T-helper 17 cell (primary cell): Measurements from ENCODE around the gene LY6G5B. TPM values are rescaled to one million over a fixed set of nuclear protein-coding genes. Genes with fewer than 3 reads are reported as not detected.

Source experiments
- ATAC-seq: fragments of 150-1000 bp; cut with Tn5 transposase; 2 replicates; pipeline ENCODE4 v1.10.0; 2021; ENCODE audit warnings: mild to moderate bottlenecking, moderate library complexity
- DNase-seq, 3 donors: peaks; one replicate each; pipeline versions ENCODE4 v3.0.0 to v3.0.0-alpha.2; 2020 to 2021
- H3K9me3 ChIP-seq: one replicate; pipeline ENCODE4 v1.7.0; 2013; ENCODE audit warnings: low read length, mild to moderate bottlenecking; ENCODE audit not compliant: control insufficient read depth, poor library complexity, severe bottlenecking
- H3K27ac Mint-ChIP-seq: one replicate; pipeline ENCODE4 v1.8.0; 2022; ENCODE audit warnings: mild to moderate bottlenecking, moderate library complexity, mixed read lengths
- H3K27me3 Mint-ChIP-seq: one replicate; pipeline ENCODE4 v1.8.0; 2022; ENCODE audit warnings: mixed read lengths
- H3K36me3 Mint-ChIP-seq: one replicate; pipeline ENCODE4 v1.8.0; 2022; ENCODE audit warnings: low read depth, mixed read lengths
- H3K4me1 Mint-ChIP-seq: one replicate; pipeline ENCODE4 v1.8.0; 2022; ENCODE audit warnings: mild to moderate bottlenecking, mixed read lengths
- H3K4me3 Mint-ChIP-seq: one replicate; pipeline ENCODE4 v1.8.0; 2022; ENCODE audit warnings: mild to moderate bottlenecking, moderate library complexity, mixed read lengths
- total RNA-seq, 4 donors: library from RNA in 2 of 4; stranded (reverse) in 2 of 4; gene quantifications; one replicate each; pipeline ENCODE4 v1.2.3 and lab custom pipeline; 2022 to 2026

The LY6G5B gene
- total RNA-seq, 2 donors from 2014 or later = 27.6 to 32.7 TPM

GRCh38 chr6:31710523-31711219, 40.9 kb downstream of the LY6G5B start:
- Mint-ChIP-seq H3K27ac (peak overlapping the region; percentile 63), H3K27me3 (peaks cover 10% of the 10 kb centered on the region), H3K4me1 (peaks cover 19% of the 10 kb centered on the region), H3K36me3 (no peaks in the 10 kb centered on the region), H3K4me3 (peak overlapping the region; percentile 77)
- no peaks in the 10 kb centered on the region for H3K9me3 ChIP-seq
- ATAC-seq (no peak), DNase-seq (no peak)

GRCh38 chr6:31711233-31711632, 41.5 kb downstream of the LY6G5B start:
- Mint-ChIP-seq H3K27ac (peak overlapping the region; percentile 63), H3K4me3 (no peak overlapping the region)
- ATAC-seq = no peak

GRCh38 chr6:31712296-31712695, 42.5 kb downstream of the LY6G5B start:
- H3K27ac Mint-ChIP-seq = no peak overlapping the region
- H3K27me3 Mint-ChIP-seq = peaks cover 10% of the 10 kb centered on the region
- DNase-seq (no peak), ATAC-seq (peak; percentile 64)
- H3K9me3 ChIP-seq = no peaks in the 10 kb centered on the region
- H3K4me1 Mint-ChIP-seq = peaks cover 19% of the 10 kb centered on the region
- no peak overlapping the region for H3K4me3 Mint-ChIP-seq
- H3K36me3 Mint-ChIP-seq = no peaks in the 10 kb centered on the region

More at GRCh38 chr6:31711233-31711632, 41.5 kb downstream of the LY6G5B start:
- H3K27me3 Mint-ChIP-seq = peaks cover 10% of the 10 kb centered on the region
- no peak for DNase-seq
- no peaks in the 10 kb centered on the region for H3K36me3 Mint-ChIP-seq
- peaks cover 19% of the 10 kb centered on the region for H3K4me1 Mint-ChIP-seq
- H3K9me3 ChIP-seq = no peaks in the 10 kb centered on the region

- Mint-ChIP-seq H3K4me1 (peaks cover 19% of the 10 kb centered on the region), H3K36me3 (no peaks in the 10 kb centered on the region), H3K27ac (no peak overlapping the region), H3K4me3 (no peak overlapping the region), H3K27me3 (peaks cover 10% of the 10 kb centered on the region)
- H3K9me3 ChIP-seq = no peaks in the 10 kb centered on the region
- no peak for DNase-seq
- ATAC-seq = no peak
Observed at GRCh38 chr6:31713465-31713864, 43.7 kb downstream of the LY6G5B start.

GRCh38 chr6:31713991-31714684, 44.4 kb downstream of the LY6G5B start:
- no peak for DNase-seq
- Mint-ChIP-seq H3K36me3 (no peaks in the 10 kb centered on the region), H3K4me1 (peaks cover 24% of the 10 kb centered on the region), H3K27me3 (peaks cover 10% of the 10 kb centered on the region), H3K4me3 (no peak overlapping the region), H3K27ac (no peak overlapping the region)
- ATAC-seq = no peak
- H3K9me3 ChIP-seq = no peaks in the 10 kb centered on the region

GRCh38 chr6:31715022-31715958, 45.5 kb downstream of the LY6G5B start, which contains the start of gene LY6G6D:
Gene LY6G6D, plus strand, starts transcription at chr6:31715348. Its CDS starts 8 bp downstream, at chr6:31715356.
- ATAC-seq (no peak), DNase-seq (no peak)
- Mint-ChIP-seq H3K36me3 (no peaks in the 10 kb centered on the region), H3K4me1 (peaks cover 25% of the 10 kb centered on the region), H3K27me3 (peaks cover 10% of the 10 kb centered on the region), H3K27ac (no peak within 1 kb of the TSS), H3K4me3 (no peak within 1 kb of the TSS)
- H3K9me3 ChIP-seq = no peaks in the 10 kb centered on the region

- Mint-ChIP-seq H3K4me1 (peaks cover 14% of the 10 kb centered on the region), H3K4me3 (no peak overlapping the region), H3K27ac (no peak overlapping the region), H3K27me3 (peaks cover 6% of the 10 kb centered on the region), H3K36me3 (peaks cover 3% of the 10 kb centered on the region)
- ATAC-seq (no peak), DNase-seq (no peak)
- H3K9me3 ChIP-seq = no peaks in the 10 kb centered on the region
Observed at GRCh38 chr6:31717499-31718222, 47.9 kb downstream of the LY6G5B start.

- DNase-seq (no peak), ATAC-seq (no peak)
- H3K4me1 Mint-ChIP-seq = peaks cover 12% of the 10 kb centered on the region
- H3K27me3 Mint-ChIP-seq = peaks cover under 1% of the 10 kb centered on the region
- peak overlapping the region; percentile 63 for H3K27ac Mint-ChIP-seq
- H3K36me3 Mint-ChIP-seq = peaks cover 3% of the 10 kb centered on the region
- H3K4me3 Mint-ChIP-seq = no peak overlapping the region
- H3K9me3 ChIP-seq = no peaks in the 10 kb centered on the region
Observed at GRCh38 chr6:31718265-31718664, 48.5 kb downstream of the LY6G5B start.

- ATAC-seq (no peak), DNase-seq (no peak)
- Mint-ChIP-seq H3K27me3 (no peaks in the 10 kb centered on the region), H3K4me1 (peaks cover 13% of the 10 kb centered on the region), H3K36me3 (peaks cover 3% of the 10 kb centered on the region), H3K27ac (peak overlapping the region; percentile 63), H3K4me3 (no peak overlapping the region)
- no peaks in the 10 kb centered on the region for H3K9me3 ChIP-seq
Observed at GRCh38 chr6:31719001-31719400, 49.2 kb downstream of the LY6G5B start.

GRCh38 chr6:31720196-31720770, 50.5 kb downstream of the LY6G5B start:
- ATAC-seq (no peak), DNase-seq (no peak)
- H3K27me3 Mint-ChIP-seq = no peaks in the 10 kb centered on the region
- H3K36me3 Mint-ChIP-seq = peaks cover 3% of the 10 kb centered on the region
- H3K9me3 ChIP-seq = no peaks in the 10 kb centered on the region
- peaks cover 11% of the 10 kb centered on the region for H3K4me1 Mint-ChIP-seq
- no peak overlapping the region for H3K4me3 Mint-ChIP-seq
- no peak overlapping the region for H3K27ac Mint-ChIP-seq

- H3K27me3 Mint-ChIP-seq = no peaks in the 10 kb centered on the region
- H3K27ac Mint-ChIP-seq = no peak within 1 kb of the TSS
- peaks cover 5% of the 10 kb centered on the region for H3K36me3 Mint-ChIP-seq
- H3K4me3 Mint-ChIP-seq = no peak within 1 kb of the TSS
- ATAC-seq (no peak), DNase-seq (no peak)
- no peaks in the 10 kb centered on the region for H3K9me3 ChIP-seq
- peaks cover 21% of the 10 kb centered on the region for H3K4me1 Mint-ChIP-seq
Observed at GRCh38 chr6:31721351-31722020, 51.7 kb downstream of the LY6G5B start, which contains the start of gene LY6G6C. Gene LY6G6C, minus strand, starts transcription at chr6:31721746. Its CDS starts 67 bp downstream, at chr6:31721679.

GRCh38 chr6:31722173-31722572, 52.4 kb downstream of the LY6G5B start:
- H3K4me1 Mint-ChIP-seq = peaks cover 27% of the 10 kb centered on the region
- H3K27me3 Mint-ChIP-seq = no peaks in the 10 kb centered on the region
- peaks cover 5% of the 10 kb centered on the region for H3K36me3 Mint-ChIP-seq
- H3K9me3 ChIP-seq = no peaks in the 10 kb centered on the region
- DNase-seq (no peak), ATAC-seq (no peak)
- H3K27ac Mint-ChIP-seq = no peak overlapping the region
- no peak overlapping the region for H3K4me3 Mint-ChIP-seq
